Kidney epithelial cell (primary cell): ENCODE results near the gene NOTCH1. TPM values are rescaled to one million over a fixed set of nuclear protein-coding genes. Genes with fewer than 3 reads are reported as not detected.

Experiments used
- DNase-seq: peaks from one replicate; pipeline ENCODE4 v3.0.0-alpha.2; 2010; ENCODE audit warnings: low read depth
- H3K27me3 ChIP-seq: 2 replicates; pipeline ENCODE4 v1.6.0; 2011; ENCODE audit warnings: low read length; ENCODE audit not compliant: control insufficient read depth, insufficient read depth
- H3K36me3 ChIP-seq: 2 replicates; pipeline ENCODE4 v1.5.1; 2011; ENCODE audit warnings: low read length; ENCODE audit not compliant: control insufficient read depth, insufficient read depth
- H3K4me3 ChIP-seq: 2 replicates; pipeline ENCODE4 v1.5.1; 2011; ENCODE audit warnings: low read depth, mild to moderate bottlenecking, control low read depth, low read length
- total RNA-seq: library from RNA; depleted of rRNA; stranded (reverse); fragments of >200 nt; gene quantifications from 2 replicates; pipeline ENCODE4 v1.2.3, GENCODE V29; 2015
- TF ChIP-seq, protein P1 (sequence below): IDR thresholded peaks from 2 replicates; pipeline ENCODE4 v1.5.1; 2011; ENCODE audit warnings: mild to moderate bottlenecking, moderate library complexity, low read length, control low read depth, inconsistent platforms; ENCODE audit not compliant: insufficient read depth, poor library complexity, severe bottlenecking

Gene NOTCH1
- total RNA-seq, 1 donor from 2014 or later: 40.9 TPM

DNA sequence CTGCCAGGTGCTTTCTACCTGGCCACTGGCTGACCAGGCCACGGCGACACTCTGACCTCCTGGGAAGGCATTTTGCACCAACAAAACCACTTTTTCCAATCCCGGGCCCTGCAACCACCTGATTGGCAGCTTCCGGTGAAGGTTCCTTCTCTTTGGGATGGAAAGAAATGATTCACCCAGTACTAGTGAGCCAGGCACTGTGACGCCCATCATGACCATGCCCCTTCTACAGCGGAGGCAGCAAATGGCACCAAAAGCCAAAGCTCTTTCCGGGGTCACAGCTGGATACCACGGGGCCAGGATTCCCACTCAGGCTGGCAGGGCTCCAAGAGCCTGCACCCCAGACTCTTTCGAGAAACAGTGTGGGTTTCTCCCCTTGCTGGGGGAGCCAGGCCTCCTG lies 4.7 kb downstream of the NOTCH1 start:
- peaks cover 2% of the 10 kb centered on the region for H3K36me3 ChIP-seq
- no peaks in the 10 kb centered on the region for H3K27me3 ChIP-seq
- TF ChIP-seq, protein P1, sequence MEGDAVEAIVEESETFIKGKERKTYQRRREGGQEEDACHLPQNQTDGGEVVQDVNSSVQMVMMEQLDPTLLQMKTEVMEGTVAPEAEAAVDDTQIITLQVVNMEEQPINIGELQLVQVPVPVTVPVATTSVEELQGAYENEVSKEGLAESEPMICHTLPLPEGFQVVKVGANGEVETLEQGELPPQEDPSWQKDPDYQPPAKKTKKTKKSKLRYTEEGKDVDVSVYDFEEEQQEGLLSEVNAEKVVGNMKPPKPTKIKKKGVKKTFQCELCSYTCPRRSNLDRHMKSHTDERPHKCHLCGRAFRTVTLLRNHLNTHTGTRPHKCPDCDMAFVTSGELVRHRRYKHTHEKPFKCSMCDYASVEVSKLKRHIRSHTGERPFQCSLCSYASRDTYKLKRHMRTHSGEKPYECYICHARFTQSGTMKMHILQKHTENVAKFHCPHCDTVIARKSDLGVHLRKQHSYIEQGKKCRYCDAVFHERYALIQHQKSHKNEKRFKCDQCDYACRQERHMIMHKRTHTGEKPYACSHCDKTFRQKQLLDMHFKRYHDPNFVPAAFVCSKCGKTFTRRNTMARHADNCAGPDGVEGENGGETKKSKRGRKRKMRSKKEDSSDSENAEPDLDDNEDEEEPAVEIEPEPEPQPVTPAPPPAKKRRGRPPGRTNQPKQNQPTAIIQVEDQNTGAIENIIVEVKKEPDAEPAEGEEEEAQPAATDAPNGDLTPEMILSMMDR: no peak
- no peak for DNase-seq
- no peak overlapping the region for H3K4me3 ChIP-seq

DNA sequence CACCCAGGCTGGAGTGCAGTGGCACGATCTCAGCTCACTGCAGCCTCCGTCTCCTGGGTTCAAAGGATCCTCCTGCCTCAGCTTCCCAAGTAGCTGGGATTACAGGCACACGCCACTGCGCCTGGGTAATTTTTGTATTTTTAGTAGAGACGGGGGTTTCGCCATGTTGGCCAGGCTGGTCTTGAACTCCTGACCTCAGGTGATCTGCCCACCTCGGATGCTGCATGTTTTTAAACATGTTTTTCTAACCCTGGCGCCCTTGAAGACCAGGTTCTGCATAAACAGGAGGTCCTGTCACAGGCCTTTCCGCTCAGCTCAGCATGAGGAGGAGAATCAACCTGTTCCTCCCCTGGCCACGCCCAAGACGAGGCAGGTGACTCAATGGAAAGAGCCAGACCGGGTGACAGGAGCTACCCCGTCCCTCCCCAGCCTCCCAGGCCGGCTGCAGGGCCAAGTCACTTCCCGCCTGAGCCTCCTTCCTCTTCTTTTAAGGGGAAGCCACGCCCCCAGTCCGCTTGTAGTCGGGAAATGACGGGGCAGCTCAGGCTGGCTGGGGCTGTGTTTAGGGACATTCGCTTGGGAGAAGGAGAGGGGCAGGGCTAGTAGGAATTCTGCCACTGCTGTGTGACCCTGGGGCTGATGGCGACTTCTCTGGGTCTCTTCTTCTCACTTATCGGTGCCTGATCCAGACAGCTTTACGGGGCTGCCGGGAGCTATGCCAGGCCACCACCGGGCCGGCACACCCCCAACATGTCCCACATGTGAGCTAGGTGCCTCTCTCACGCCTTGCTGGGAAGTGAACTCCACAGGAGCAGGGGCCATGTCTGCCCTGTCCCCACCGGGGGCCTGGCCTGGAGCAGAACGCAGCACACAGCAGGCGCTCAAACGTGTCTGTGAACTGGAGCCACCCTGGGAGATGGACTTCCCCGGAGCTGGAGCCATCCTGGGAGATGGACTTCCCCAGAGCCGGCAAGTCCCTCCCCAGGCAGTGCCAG lies 6.1 kb downstream of the NOTCH1 start:
- Histone ChIP-seq H3K27me3 (no peaks in the 10 kb centered on the region), H3K36me3 (peaks cover 2% of the 10 kb centered on the region)

DNA sequence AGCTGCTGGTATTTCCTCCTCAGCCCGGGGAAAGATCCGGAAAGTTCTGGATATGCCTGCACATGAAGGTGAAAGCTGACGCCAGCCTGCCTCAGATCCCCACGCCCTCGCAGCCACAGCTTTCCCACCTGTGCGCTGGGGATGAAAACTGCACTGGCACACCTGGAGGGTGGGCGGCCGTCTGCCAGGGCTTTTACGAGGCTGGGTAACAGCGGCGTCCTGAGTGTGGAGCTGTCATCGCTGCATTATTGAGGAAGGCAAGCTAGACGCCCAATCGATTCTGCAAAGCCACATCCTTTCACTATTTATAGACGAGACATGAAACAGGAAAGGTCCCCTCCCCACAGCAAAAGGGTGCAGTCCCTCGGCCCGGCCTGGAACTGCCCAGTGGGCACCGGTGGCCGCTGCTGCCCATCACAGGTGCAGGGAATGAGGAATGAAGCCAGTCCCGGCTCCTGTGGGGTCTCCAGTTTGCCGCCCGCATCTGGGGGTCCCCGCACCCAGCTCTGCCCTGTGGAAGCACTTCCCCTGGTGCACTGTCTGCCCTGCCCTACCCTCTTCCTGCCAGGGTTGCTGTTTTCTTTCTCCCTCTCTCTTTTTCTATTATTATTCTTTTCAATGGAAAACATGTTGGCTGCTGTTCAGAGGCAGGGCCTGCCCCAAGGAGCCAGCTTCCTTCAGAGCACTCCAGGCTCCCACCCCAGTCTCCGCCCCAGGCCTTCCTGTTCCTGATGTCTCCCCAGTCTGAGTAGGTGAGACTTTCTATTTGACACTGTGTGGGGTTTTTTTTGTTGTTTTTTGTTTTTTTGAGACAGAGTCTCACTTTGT lies 7.0 kb downstream of the NOTCH1 start:
- Histone ChIP-seq H3K4me3 (no peak overlapping the region), H3K36me3 (peaks cover 2% of the 10 kb centered on the region), H3K27me3 (no peaks in the 10 kb centered on the region)
- no peak for DNase-seq
- TF ChIP-seq, protein P1: no peak

More for the DNA sequence above, 6.1 kb downstream of the NOTCH1 start:
- no peak overlapping the region for H3K4me3 ChIP-seq
- TF ChIP-seq, protein P1: no peak
- DNase-seq: no peak

DNA sequence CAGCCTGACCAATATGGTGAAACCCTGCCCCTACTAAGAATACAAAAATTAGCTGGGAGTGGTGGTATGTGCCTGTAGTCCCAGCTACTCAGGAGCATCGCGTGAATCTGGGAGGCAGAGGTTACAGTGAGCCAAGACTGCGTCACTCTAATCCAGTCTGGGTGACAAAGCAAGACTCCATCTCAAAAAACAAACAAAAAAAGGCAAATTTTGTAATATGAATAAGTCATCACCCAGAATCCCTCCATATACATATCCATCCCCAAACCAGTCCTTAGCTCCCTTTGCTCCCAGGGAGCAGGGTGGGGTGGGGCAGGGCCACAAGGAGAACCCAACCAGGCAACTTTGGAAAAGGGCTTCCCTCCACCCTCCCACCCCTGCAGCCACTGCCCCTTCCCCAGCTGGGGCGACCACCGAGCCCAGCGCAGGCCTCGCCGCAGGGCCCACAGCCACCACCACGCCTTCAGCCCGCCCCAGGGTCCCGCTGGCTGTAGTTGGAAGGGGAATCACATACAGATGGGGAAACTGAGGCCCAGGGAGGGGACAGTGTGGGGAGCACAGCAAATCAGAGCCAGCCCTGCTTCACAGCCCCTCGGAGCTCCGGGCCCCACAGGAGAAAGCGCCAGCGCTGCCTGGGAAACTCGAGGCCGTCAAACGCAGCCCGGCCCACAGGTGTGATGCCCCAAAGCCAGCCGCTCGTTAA lies 7.8 kb downstream of the NOTCH1 start:
- TF ChIP-seq, protein P1: no peak
- no peak for DNase-seq
- no peak overlapping the region for H3K4me3 ChIP-seq
- no peaks in the 10 kb centered on the region for H3K27me3 ChIP-seq
- peaks cover 2% of the 10 kb centered on the region for H3K36me3 ChIP-seq

DNA sequence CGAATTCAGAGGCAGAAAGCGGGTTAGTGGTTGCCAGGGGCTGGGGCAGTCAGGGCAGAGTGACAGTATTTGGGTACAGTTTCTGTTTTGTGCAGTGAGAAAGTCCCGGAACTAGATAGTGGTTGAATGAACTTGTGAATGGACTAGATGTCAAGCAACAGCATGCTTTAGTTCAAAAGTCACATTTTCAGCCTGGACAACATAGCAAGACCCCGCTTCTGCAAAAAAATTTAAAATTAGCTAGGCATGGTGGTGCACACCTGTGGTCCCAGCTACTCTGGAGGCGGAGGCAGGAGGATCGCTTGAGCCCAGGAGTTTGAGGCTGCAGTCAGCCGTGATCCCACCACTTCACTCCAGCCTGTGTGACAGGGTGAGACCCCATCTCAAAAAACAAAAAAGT lies 8.4 kb downstream of the NOTCH1 start:
- no peak for DNase-seq
- no peak overlapping the region for H3K4me3 ChIP-seq
- no peaks in the 10 kb centered on the region for H3K27me3 ChIP-seq
- peaks cover 2% of the 10 kb centered on the region for H3K36me3 ChIP-seq
- TF ChIP-seq, protein P1: no peak
